Stimulated activated CD8-positive, alpha-beta memory T cell treated with anti-CD3 and anti-CD28 coated beads, Interleukin-15, amount 100 ng/mL, for 1 hour (primary cell): Measurements from ENCODE around the gene TBC1D22A.
"Not testable (repeated sequence)": the region's sequence is repeated elsewhere in the genome, so short reads cannot be mapped to it uniquely, and the experiment has no call there.

Source experiments
- DNase-seq: peaks from one replicate; pipeline ENCODE4 v3.0.0-alpha.2; 2020; ENCODE audit warnings: low read depth

The TBC1D22A gene

GRCh38 chr22:47102081-47102480, 339.6 kb downstream of the TBC1D22A start:
- no peak for DNase-seq

DNA sequence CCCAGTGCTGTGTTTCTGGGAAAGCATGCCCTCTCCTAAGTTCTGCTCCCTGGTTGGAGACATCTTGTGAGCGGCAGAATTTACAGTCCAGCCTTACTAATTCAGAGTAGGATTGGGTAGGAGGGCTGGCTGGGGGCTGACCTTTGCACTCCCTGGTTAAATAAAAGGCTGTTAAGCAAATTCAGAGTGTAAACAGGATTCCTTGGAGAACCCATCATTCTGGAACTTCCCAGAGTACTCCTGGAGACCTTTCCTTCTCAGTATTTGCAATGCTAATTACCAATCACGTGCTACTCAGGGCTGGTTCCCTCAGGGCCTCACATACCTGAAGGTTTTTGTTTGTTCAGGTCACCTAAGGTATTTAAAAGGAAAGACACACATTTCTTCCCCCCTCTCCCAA, 340.2 kb downstream of the TBC1D22A start:
- DNase-seq = no peak

DNA sequence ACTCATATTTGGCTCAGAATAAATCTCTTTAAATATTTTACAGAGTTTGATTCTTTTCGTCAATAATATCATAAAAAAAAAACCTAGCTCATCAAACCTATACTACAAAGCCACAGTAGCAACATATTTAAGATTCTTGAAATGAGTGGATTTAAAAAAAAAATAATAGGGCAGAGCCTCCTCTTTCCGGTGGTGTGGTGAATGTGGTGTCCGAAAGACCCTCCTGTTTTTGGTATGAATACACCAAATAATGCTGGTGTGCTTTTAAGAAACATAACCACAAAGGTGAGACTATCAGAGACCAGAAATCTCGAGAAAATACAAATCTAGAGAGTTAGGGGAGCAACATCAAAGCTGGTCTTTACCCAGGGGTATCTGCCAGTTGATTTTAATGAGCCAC, 342.6 kb downstream of the TBC1D22A start:
- no peak for DNase-seq

DNA sequence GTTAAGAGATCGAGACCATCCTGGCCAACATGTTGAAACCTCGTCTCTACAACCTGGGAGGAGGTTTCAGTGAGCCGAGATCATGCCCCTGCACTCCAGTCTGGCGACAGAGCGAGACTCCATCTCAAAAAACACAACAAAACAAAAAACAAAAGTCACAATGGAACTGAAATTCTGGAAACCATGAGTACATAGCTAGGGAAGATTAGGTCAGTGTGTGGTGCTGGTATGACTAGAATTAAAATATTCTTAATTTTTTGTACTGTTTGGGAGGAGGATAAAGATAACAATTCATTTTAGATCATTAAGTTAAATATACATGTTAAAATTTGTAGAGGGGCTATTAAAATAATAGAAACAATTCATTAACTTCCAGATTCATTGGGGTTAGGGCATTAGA, 344.4 kb downstream of the TBC1D22A start:
- no peak for DNase-seq

DNA sequence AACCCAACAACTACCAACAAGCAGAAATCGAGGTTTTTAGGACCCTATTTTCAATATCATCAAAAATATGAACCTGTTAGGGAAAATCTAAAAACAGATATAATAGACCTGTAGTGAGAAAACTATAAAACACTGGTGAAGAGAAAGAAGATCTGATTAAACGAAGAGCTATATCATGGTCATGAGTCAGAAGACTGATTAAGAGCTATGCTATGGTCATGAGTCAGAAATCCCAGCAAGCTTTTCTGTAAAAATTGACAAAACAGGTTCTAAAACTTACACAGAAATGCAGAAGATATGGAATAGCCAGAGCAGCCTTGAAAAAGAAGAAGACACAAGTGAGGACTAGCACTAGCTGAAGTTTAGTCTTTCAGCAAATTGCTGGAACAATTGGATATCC, 345.0 kb downstream of the TBC1D22A start:
- DNase-seq = no peak

DNA sequence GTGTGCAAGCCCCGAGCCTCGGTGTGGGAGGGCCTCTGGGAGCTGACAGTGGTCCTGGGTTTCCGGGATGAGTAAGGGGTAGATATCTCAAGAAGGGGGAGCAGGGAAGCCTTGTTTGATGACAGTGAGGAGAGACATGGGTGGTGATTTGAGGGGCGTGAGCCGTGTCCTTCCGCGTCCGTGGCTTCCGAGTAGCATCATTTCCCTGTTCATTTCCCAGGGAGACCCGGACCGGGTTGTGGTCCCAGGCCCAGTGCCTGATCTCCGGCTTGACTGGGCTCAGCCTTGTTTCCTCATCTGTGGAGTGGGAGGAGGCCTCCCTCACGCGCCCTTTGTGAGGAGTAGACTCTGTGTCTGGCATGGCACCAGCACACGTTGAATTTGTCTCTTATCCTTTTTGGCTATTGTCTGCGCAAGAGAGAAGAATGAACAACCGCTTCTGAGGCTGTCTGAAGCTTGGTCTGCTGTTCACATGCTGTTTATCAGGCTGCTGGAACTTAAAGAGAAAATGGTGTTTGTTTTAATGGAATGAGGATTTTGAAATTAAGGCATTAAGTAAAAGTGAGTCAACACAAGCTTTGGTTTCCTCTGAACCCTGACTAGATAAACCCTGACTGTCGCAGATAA, 348.5 kb downstream of the TBC1D22A start:
- DNase-seq = no peak

DNA sequence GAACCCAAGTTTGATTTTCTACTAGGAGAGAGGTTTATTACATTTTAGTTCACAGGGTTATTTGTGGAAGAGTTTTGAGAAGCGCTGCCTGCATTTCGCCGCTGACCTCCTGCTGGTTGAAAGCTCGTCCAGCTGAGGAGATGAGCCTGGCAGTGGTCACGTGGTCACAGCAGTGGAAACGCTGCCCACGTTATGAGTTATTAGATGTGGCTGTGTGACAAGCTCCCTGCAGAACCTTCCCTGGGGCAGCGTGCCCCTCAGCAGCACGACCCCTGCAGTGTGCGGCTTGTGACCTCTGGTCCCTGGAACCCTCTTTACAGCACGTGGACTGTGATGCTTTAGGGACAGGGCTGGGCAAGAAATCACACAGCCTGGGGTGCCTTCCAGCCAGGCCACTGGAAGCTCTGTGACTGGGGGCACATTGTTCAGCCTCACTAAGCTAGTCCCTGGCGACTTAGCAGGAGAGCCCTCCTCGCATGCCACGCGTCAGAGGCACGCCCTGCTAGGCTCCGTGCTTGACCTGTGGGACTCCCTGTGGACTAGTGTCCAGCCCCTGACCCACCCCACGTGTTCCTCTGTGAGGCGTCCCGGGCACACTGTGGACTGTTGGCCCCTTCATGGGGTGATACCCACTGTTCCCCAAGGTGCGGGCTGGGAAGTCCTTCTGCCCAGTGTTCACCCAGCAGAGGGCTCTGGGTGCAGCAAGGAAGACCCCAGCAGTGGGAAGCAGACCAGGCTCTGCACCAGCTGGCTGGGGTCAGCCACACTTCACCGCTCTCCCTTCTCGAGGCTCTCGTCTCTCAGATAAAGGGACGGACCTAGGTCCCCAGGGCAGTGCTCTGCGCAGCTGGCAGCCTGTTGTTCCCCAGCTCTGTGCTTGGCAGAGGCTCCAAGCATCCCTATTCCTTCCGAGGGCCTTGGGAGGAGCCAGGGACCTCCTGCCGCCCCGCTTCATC, 349.5 kb downstream of the TBC1D22A start:
- no peak for DNase-seq

GRCh38 chr22:47112582-47112965, 350.1 kb downstream of the TBC1D22A start:
- no peak for DNase-seq

DNA sequence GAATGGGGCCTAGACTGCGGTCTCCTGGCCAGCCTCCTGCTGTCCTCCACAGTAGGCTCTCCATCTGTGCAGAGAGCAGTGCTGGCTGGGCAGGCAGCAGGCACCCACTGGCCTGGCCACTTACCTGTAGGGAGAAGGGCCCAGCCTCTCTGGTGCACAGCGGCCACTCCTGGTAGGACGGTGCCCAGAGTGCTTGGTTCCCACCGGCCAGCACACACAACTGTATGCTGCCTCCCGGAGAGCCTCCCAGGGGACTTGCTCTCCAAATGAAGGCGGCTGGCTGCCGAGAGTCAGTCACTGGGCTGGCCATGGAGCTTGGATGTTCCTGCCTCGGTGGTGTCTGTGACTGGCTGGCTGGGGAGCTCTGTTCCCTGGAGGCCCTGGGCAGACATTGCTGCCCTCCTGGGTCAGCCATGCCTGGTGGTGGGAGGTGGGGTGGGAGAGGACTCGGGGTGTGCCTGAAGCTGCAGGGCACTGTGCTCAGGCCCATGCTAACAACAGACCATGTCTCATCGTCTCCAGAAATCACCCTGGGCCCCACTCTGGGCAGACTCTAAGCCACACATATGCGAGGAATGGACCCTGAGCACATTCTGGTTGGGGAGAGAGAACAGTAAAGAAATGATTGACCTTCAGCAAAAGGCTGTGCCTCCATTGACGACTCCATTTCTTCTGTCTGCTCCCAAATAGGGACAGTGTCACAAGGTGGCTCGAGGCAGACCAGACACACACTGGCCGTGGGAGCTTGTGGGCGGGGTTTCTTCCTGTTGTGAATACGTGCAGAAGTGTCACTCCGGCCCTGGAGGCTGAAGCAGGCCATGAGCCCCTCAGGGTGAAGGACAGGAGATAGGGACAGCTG, 350.8 kb downstream of the TBC1D22A start:
- DNase-seq = no peak

GRCh38 chr22:47113853-47114415, 351.5 kb downstream of the TBC1D22A start:
- no peak for DNase-seq

DNA sequence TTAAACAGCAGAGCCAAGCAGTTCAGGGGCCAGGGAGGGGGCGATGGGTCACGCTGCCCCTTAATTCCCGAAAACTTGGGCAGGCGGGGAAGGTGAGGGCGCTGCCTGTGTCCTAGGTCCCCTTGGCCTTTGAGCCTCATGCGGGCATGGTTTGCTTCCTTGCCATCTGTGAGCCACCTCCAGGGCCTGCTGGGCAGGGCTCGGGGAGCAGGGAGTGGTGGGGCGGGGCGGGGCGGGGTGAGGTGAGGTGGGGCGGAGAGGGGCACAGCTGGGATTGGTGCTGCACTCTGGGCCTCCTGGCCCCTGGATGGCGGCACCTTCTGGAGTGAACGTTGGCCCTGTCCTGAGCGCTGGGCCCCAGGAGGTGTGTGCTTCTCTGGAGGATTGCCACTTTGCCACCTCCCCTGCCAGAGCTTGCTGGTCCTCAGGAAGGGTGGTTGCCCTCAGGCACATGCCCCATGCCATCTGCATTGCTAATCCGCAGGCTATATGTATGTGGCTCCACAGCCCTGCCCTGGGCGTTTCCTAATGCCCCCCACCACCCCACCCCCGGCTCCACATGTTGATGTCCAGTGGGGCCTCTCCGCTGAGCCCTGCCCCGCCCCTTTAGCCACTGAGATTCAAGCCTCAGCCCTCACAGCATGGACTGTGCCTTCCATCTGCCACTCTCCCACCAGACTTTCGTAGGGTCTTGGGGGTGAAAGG, 352.5 kb downstream of the TBC1D22A start:
- DNase-seq = no peak

DNA sequence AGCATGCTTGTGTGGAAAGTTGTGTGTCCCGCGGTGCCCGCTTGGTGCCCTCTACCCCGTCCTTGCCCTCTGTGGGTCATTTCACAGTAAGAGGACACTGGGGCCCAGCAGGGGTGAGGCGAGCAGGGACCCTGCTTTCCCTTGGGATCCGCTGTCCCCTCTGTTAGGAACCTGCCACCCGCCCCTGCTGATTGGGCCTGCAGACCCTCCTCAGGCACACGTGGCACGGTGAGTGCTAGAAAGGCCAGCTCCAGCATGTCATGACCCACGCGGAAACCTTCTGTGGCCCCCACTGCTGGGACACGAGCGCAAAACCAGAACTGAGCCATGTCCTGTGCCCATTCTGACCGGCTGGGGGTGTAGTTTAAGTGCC, 353.1 kb downstream of the TBC1D22A start:
- no peak for DNase-seq

DNA sequence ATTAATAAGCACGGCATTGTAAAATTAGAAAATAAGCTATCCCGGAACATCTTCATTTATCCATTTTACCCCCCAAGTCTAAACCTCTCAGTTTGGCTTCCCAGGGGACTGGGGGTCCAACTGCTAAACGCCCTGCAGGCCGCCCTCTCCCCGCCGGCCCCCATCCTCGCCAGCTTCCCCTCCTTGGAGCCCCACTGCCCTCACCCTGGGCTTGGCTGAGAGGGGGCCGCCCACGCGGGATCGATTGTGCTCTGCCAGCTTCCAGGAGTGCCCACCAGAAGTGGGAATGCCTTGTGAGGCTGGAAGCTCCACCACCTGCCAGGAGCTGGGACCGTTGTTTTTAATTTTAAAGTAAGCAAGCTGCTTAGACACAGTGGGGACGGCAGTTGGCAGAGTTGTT, 353.5 kb downstream of the TBC1D22A start:
- DNase-seq = no peak

- DNase-seq = no peak
Observed at GRCh38 chr22:47116426-47117341, 354.2 kb downstream of the TBC1D22A start.

GRCh38 chr22:47117442-47117841, 355.0 kb downstream of the TBC1D22A start:
- DNase-seq = not testable (repeated sequence)

- no peak for DNase-seq
Observed at GRCh38 chr22:47119181-47119580, 356.7 kb downstream of the TBC1D22A start.

GRCh38 chr22:47120399-47120798, 357.9 kb downstream of the TBC1D22A start:
- DNase-seq = no peak

DNA sequence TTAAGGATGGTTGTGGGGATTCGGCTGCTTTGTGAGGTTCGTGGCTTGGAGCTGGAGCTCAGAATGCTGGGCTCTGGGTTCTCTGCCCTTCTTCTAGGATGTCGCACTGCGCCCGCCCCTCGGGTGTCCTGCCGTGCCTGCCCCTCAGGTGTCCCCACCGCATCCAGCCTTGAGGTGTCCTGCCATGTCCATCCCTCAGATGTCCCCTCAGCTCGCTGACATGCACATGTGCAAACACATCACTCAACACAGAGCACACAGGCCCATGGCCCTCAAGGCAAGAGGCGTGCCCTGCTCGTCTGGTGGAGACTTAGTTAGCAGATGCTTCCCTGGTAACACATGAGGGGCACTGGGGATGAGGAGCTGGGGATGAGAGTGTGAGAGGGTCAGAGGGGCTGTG, 359.3 kb downstream of the TBC1D22A start:
- DNase-seq = no peak

- DNase-seq = no peak
Observed at GRCh38 chr22:47122441-47123000, 360.1 kb downstream of the TBC1D22A start.
